ENCODE results near the gene GATAD2A. TPM values are rescaled to one million over a fixed set of nuclear protein-coding genes. Genes with fewer than 3 reads are reported as not detected.

Gene GATAD2A
- total RNA-seq, 1 donor from 2014 or later, result 118 TPM

DNA sequence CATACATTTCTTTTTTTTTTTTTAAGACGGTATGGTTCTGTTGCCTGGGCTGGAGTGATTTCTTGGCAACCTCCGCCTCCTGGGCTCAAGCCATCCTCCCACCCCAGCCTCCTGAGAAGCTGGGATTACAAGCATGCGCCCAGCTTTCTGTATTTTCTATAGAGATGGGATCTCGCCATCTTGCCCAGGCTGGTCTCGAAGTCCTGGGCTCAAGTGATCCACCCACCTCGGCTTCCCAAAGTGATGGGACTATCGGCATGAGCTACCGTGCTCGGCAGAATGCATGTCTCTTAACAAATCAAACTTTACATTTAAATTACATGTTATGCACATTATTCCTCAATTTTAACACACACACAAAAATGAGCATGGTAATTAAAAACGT, 111.8 kb downstream of the GATAD2A start:
- H3K4me3 ChIP-seq (ENCODE audit: low read depth, low read length), result peak overlapping the region; percentile 90
- DNase-seq (ENCODE audit: low read depth), result no peak
- TF ChIP-seq CTCF (conservative IDR thresholded peaks at IDR 0.05; ENCODE audit: low read depth, low read length), result no peak

DNA sequence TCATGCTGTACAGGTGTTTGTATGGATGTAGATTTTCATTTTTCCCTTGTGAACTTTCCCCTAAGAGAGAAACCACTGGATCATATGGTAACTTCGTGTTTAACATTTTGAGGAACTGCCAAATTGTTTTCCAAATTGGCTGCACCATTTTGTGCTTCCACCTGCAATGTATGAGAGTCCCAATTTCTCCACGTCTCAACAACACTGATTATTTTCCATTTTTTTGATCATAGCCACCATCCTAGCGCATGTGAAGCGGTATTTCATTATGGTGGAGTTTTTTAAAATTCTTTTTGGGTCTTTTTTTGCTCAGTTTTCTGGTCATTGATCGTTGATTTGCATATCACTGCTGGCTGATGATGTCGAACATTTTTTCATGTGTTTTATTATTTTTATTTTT, 115.5 kb downstream of the GATAD2A start:
- no peak for DNase-seq (ENCODE audit: low read depth)

GRCh38 chr19:19523177-19523576, 117.7 kb downstream of the GATAD2A start:
- TF ChIP-seq CTCF (conservative IDR thresholded peaks at IDR 0.05; ENCODE audit: low read depth, low read length), result no peak
- no peak overlapping the region for H3K4me3 ChIP-seq (ENCODE audit: low read depth, low read length)
- no peak for DNase-seq (ENCODE audit: low read depth)

More for the DNA sequence above, 115.5 kb downstream of the GATAD2A start:
- no peak for TF ChIP-seq CTCF (conservative IDR thresholded peaks at IDR 0.05; ENCODE audit: low read depth, low read length)
- no peak overlapping the region for H3K4me3 ChIP-seq (ENCODE audit: low read depth, low read length)

GRCh38 chr19:19524053-19524452, 118.6 kb downstream of the GATAD2A start:
- no peak for DNase-seq (ENCODE audit: low read depth)
- no peak for TF ChIP-seq CTCF (conservative IDR thresholded peaks at IDR 0.05; ENCODE audit: low read depth, low read length)
- no peak overlapping the region for H3K4me3 ChIP-seq (ENCODE audit: low read depth, low read length)

- DNase-seq (ENCODE audit: low read depth), result no peak
- no peak for TF ChIP-seq CTCF (conservative IDR thresholded peaks at IDR 0.05; ENCODE audit: low read depth, low read length)
- no peak overlapping the region for H3K4me3 ChIP-seq (ENCODE audit: low read depth, low read length)
Measured at GRCh38 chr19:19525611-19526380, 120.3 kb downstream of the GATAD2A start.

DNA sequence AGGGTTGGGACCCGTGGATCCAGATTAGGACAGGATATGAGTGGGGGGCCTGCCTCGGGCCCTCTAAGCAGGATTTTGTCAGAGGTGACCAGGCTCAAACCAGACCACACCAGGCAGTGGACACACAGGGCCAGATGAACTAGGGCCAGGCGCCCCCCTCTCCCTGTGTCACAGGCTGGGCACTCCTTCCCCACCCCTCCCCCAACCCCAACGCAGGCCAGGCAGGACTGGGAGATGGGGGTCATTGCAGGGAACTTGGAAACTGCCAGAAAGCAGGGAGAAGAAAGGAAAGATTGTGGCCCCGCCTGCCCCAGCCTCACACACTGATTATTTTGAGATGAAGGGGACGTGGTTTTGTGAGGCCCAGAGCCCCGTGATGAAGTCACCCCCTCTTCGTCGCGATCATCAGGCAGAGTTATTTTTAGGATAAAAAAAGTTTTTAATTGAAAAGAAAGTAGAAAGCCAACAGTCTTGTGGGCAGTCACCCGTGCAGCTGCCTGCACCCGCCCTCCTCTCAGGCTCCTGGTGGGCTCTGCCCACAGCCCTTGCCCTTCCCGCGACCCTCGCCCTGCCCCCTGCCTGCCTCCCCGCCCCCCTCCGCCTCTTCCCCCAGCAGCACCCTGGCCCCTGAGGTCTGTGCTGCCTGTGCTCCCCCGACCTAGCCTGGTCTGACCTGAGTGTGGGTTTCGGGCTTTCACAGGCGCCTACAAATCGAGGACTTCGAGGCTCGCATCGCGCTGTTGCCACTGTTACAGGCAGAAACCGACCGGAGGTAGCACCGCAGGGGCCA, 121.3 kb downstream of the GATAD2A start:
- DNase-seq (ENCODE audit: low read depth), result no peak
- TF ChIP-seq CTCF (conservative IDR thresholded peaks at IDR 0.05; ENCODE audit: low read depth, low read length), result no peak
- no peak overlapping the region for H3K4me3 ChIP-seq (ENCODE audit: low read depth, low read length)
